Smooth muscle cell (in vitro differentiated cells): ENCODE measurements around the gene MATN1. TPM values are rescaled to one million over a fixed set of nuclear protein-coding genes. Genes with fewer than 3 reads are reported as not detected.

Source experiments
- DNase-seq: peaks from one replicate; lab custom pipeline; 2025; ENCODE audit not compliant: unreplicated experiment; lab: John Stamatoyannopoulos, UW
- H2AFZ ChIP-seq: fragments of 200-600 bp; sonication (generic); 2 replicates; pipeline ENCODE4 v1.6.0; 2016; ENCODE audit warnings: antibody characterized with exemption, low read depth, mild to moderate bottlenecking
- H3F3A ChIP-seq: fragments of 200-600 bp; sonication (generic); 2 replicates; pipeline ENCODE4 v1.6.0; 2017; ENCODE audit warnings: antibody characterized with exemption, low read depth
- H3K27ac ChIP-seq: fragments of 200-600 bp; sonication (generic); 2 replicates; pipeline ENCODE4 v1.5.1; 2016; ENCODE audit warnings: low read depth, mild to moderate bottlenecking
- H3K27me3 ChIP-seq: fragments of 200-600 bp; sonication (generic); 2 replicates; pipeline ENCODE4 v1.6.1; 2016; ENCODE audit warnings: low read depth, mild to moderate bottlenecking
- H3K36me3 ChIP-seq: fragments of 200-600 bp; sonication (generic); 2 replicates; pipeline ENCODE4 v1.5.1; 2016; ENCODE audit warnings: low read depth
- H3K4me1 ChIP-seq: fragments of 200-600 bp; sonication (generic); 2 replicates; pipeline ENCODE4 v1.5.1; 2016; ENCODE audit warnings: low read depth
- H3K4me2 ChIP-seq: fragments of 200-600 bp; sonication (generic); 2 replicates; pipeline ENCODE4 v1.6.0; 2016; ENCODE audit warnings: mild to moderate bottlenecking
- H3K4me3 ChIP-seq: fragments of 200-600 bp; sonication (generic); 2 replicates; pipeline ENCODE4 v1.5.1; 2016; ENCODE audit warnings: mild to moderate bottlenecking
- H3K79me2 ChIP-seq: fragments of 200-600 bp; sonication (generic); 2 replicates; pipeline ENCODE4 v1.6.0; 2016; ENCODE audit warnings: low read depth, mild to moderate bottlenecking
- H3K9ac ChIP-seq: fragments of 200-600 bp; sonication (generic); 2 replicates; pipeline ENCODE4 v1.6.0; 2016; ENCODE audit warnings: low read depth
- H3K9me3 ChIP-seq: fragments of 200-600 bp; sonication (generic); replicated peaks from 2 replicates; pipeline ENCODE4 v1.5.1; 2016; ENCODE audit warnings: low read depth
- H4K20me1 ChIP-seq: fragments of 200-600 bp; sonication (generic); 2 replicates; pipeline ENCODE4 v1.6.0; 2016; ENCODE audit warnings: low read depth
- CTCF ChIP-seq: fragments of 200-600 bp; sonication (generic); IDR thresholded peaks from 2 replicates; pipeline ENCODE4 v1.5.1; 2017; ENCODE audit warnings: borderline replicate concordance, mild to moderate bottlenecking, antibody characterized with exemption; ENCODE audit not compliant: insufficient read depth, poor library complexity, severe bottlenecking
- WGBS: methylation state at CpG from one replicate; pipeline ENCODE4 v1.1.7; 2016; ENCODE audit warnings: low lambda C conversion rate; 5-methylcytosine and 5-hydroxymethylcytosine counted together
- polyA plus RNA-seq: library from polyadenylated mRNA; unstranded; fragments of >200 nt; fragmentation: Nextera tagmentation; extraction: Ambion mirVana; gene quantifications from 2 replicates; pipeline ENCODE4 v1.2.1, GENCODE V29; 2016
- total RNA-seq: library from RNA; depleted of rRNA; stranded (reverse); fragments of >200 nt; gene quantifications from 2 replicates; pipeline ENCODE4 v1.2.3, GENCODE V29; 2014

Gene MATN1
- total RNA-seq = 0.36 and 2.0 TPM in 2 replicates
- 0.40 and 0.61 TPM in 2 replicates for polyA plus RNA-seq

- Histone ChIP-seq H3F3A (peaks cover 5% of the 10 kb centered on the region), H3K79me2 (no peaks in the 10 kb centered on the region), H3K9ac (no peak within 1 kb of the TSS), H3K4me3 (no peak within 1 kb of the TSS), H3K27ac (no peak within 1 kb of the TSS), H4K20me1 (no peaks in the 10 kb centered on the region), H3K4me1 (peaks cover 14% of the 10 kb centered on the region), H3K36me3 (no peaks in the 10 kb centered on the region), H2AFZ (no peak within 1 kb of the TSS), H3K9me3 (no peaks in the 10 kb centered on the region), H3K4me2 (no peak within 1 kb of the TSS), H3K27me3 (no peaks in the 10 kb centered on the region)
- TF ChIP-seq CTCF = no peak
- 93% methylated on average over 11 of the region's 14 CpGs for WGBS
- DNase-seq = no peak
Observed at GRCh38 chr1:30723331-30723755, at the start of gene MATN1. TSS of gene MATN1 (minus strand) at chr1:30723585. CDS start at chr1:30723551, 34 bp downstream.

- TF ChIP-seq CTCF = no peak
- Histone ChIP-seq H4K20me1 (no peaks in the 10 kb centered on the region), H3K9me3 (no peaks in the 10 kb centered on the region), H3K27ac (no peak overlapping the region), H3K9ac (no peak overlapping the region), H2AFZ (no peak overlapping the region), H3K27me3 (no peaks in the 10 kb centered on the region), H3F3A (no peaks in the 10 kb centered on the region), H3K4me1 (no peaks in the 10 kb centered on the region), H3K36me3 (no peaks in the 10 kb centered on the region), H3K4me3 (no peak overlapping the region), H3K79me2 (no peaks in the 10 kb centered on the region), H3K4me2 (no peak overlapping the region)
- WGBS = 88% methylated on average over 6 of the region's 6 CpGs
- no peak for DNase-seq
Observed at GRCh38 chr1:30771005-30771404, 47.6 kb upstream of the MATN1 start.

GRCh38 chr1:30770150-30770549 lies 46.8 kb upstream of the MATN1 start:
- Histone ChIP-seq H3K27ac (no peak overlapping the region), H4K20me1 (no peaks in the 10 kb centered on the region), H3K4me2 (no peak overlapping the region), H3K9ac (no peak overlapping the region), H2AFZ (no peak overlapping the region), H3K79me2 (no peaks in the 10 kb centered on the region), H3K4me1 (no peaks in the 10 kb centered on the region), H3K9me3 (no peaks in the 10 kb centered on the region), H3K4me3 (no peak overlapping the region), H3K36me3 (no peaks in the 10 kb centered on the region), H3F3A (no peaks in the 10 kb centered on the region), H3K27me3 (no peaks in the 10 kb centered on the region)
- TF ChIP-seq CTCF = no peak
- DNase-seq = no peak
- 92% methylated on average over 10 of the region's 10 CpGs for WGBS

- no peak overlapping the region for H3K4me2 ChIP-seq
- no peak overlapping the region for H3K9ac ChIP-seq
- no peaks in the 10 kb centered on the region for H3F3A ChIP-seq
- no peaks in the 10 kb centered on the region for H3K9me3 ChIP-seq
- no peaks in the 10 kb centered on the region for H3K4me1 ChIP-seq
- DNase-seq = no peak
- no peak overlapping the region for H2AFZ ChIP-seq
- no peaks in the 10 kb centered on the region for H3K27me3 ChIP-seq
- H3K27ac ChIP-seq = no peak overlapping the region
- no peaks in the 10 kb centered on the region for H3K36me3 ChIP-seq
- H3K4me3 ChIP-seq = no peak overlapping the region
- H3K79me2 ChIP-seq = no peaks in the 10 kb centered on the region
- 80% methylated on average over 20 of the region's 20 CpGs for WGBS
- no peaks in the 10 kb centered on the region for H4K20me1 ChIP-seq
- no peak for TF ChIP-seq CTCF
Observed at GRCh38 chr1:30768830-30769718, 45.7 kb upstream of the MATN1 start.
